Measurements from ENCODE around the gene TRAPPC10.

TRAPPC10 gene

GRCh38 chr21:44000360-44000759, 11.7 kb upstream of the TRAPPC10 start:
- H3K4me3 ChIP-seq (ENCODE audit: low read length), result no peak overlapping the region

GRCh38 chr21:44002511-44002910, 9.6 kb upstream of the TRAPPC10 start:
- H3K27ac ChIP-seq (ENCODE audit: low read depth, low read length), result no peak overlapping the region
- TF ChIP-seq EZH2phosphoT487 (IDR thresholded peaks at IDR 0.05; ENCODE audit: borderline replicate concordance, low read length) (no peak), CTCF (IDR thresholded peaks at IDR 0.05; ENCODE audit: low read depth, low read length, poor library complexity, severe bottlenecking) (no peak)
- no peak overlapping the region for H3K4me2 ChIP-seq (ENCODE audit: low read length)
- no peak overlapping the region for H3K4me3 ChIP-seq (ENCODE audit: low read length)
- H4K20me1 ChIP-seq (ENCODE audit: control insufficient read depth, insufficient read depth, low read depth, low read length), result no peaks in the 10 kb centered on the region
- no peaks in the 10 kb centered on the region for H3F3A ChIP-seq (ENCODE audit: control insufficient read depth, insufficient read depth)
- no peaks in the 10 kb centered on the region; the same call in 1 of the 2 replicates for H3K9me3 ChIP-seq (ENCODE audit: control insufficient read depth, insufficient read depth, low read length)
- H3K9me2 ChIP-seq (replicated peaks; ENCODE audit: control insufficient read depth, low read length), result no peaks in the 10 kb centered on the region
- no peaks in the 10 kb centered on the region for H3K36me3 ChIP-seq (ENCODE audit: control insufficient read depth, low read length)
- H3K4me1 ChIP-seq (ENCODE audit: control insufficient read depth, low read length), result peaks cover 2% of the 10 kb centered on the region; the same call in 1 of the 2 replicates
- H3K27me3 ChIP-seq (ENCODE audit: control insufficient read depth, low read length), result no peaks in the 10 kb centered on the region
- no peaks in the 10 kb centered on the region for H3K79me2 ChIP-seq (ENCODE audit: control insufficient read depth, low read length)

More at GRCh38 chr21:44000360-44000759, 11.7 kb upstream of the TRAPPC10 start:
- H3K79me2 ChIP-seq (ENCODE audit: control insufficient read depth, low read length), result no peaks in the 10 kb centered on the region
- no peaks in the 10 kb centered on the region for H3F3A ChIP-seq (ENCODE audit: control insufficient read depth, insufficient read depth)
- H3K9me2 ChIP-seq (replicated peaks; ENCODE audit: control insufficient read depth, low read length), result no peaks in the 10 kb centered on the region
- H4K20me1 ChIP-seq (ENCODE audit: control insufficient read depth, insufficient read depth, low read depth, low read length), result no peaks in the 10 kb centered on the region
- no peaks in the 10 kb centered on the region for H3K36me3 ChIP-seq (ENCODE audit: control insufficient read depth, low read length)
- TF ChIP-seq CTCF (IDR thresholded peaks at IDR 0.05; ENCODE audit: low read depth, low read length, poor library complexity, severe bottlenecking), result no peak
- H3K27me3 ChIP-seq (ENCODE audit: control insufficient read depth, low read length), result no peaks in the 10 kb centered on the region
- no peak overlapping the region for H3K4me2 ChIP-seq (ENCODE audit: low read length)
- H3K9me3 ChIP-seq (ENCODE audit: control insufficient read depth, insufficient read depth, low read length), result no peaks in the 10 kb centered on the region; the same call in 1 of the 2 replicates
- H3K27ac ChIP-seq (ENCODE audit: low read depth, low read length), result no peak overlapping the region
- peaks cover 2% of the 10 kb centered on the region; the same call in 1 of the 2 replicates for H3K4me1 ChIP-seq (ENCODE audit: control insufficient read depth, low read length)

GRCh38 chr21:44003307-44003966, 8.7 kb upstream of the TRAPPC10 start:
- no peak for TF ChIP-seq CTCF (IDR thresholded peaks at IDR 0.05; ENCODE audit: low read depth, low read length, poor library complexity, severe bottlenecking)
- TF ChIP-seq EZH2phosphoT487 (IDR thresholded peaks at IDR 0.05; ENCODE audit: borderline replicate concordance, low read length), result no peak
- H4K20me1 ChIP-seq (ENCODE audit: control insufficient read depth, insufficient read depth, low read depth, low read length), result no peaks in the 10 kb centered on the region

More at GRCh38 chr21:44003307-44003966, 8.7 kb upstream of the TRAPPC10 start:
- H3K36me3 ChIP-seq (ENCODE audit: control insufficient read depth, low read length), result no peaks in the 10 kb centered on the region
- no peak overlapping the region for H3K27ac ChIP-seq (ENCODE audit: low read depth, low read length)
- no peaks in the 10 kb centered on the region for H3K4me1 ChIP-seq (ENCODE audit: control insufficient read depth, low read length)
- no peaks in the 10 kb centered on the region for H3K9me3 ChIP-seq (ENCODE audit: control insufficient read depth, insufficient read depth, low read length)
- H3K27me3 ChIP-seq (ENCODE audit: control insufficient read depth, low read length), result no peaks in the 10 kb centered on the region
- H3K9me2 ChIP-seq (replicated peaks; ENCODE audit: control insufficient read depth, low read length), result no peaks in the 10 kb centered on the region
- no peaks in the 10 kb centered on the region for H3K79me2 ChIP-seq (ENCODE audit: control insufficient read depth, low read length)
- no peak overlapping the region for H3K4me3 ChIP-seq (ENCODE audit: low read length)
- no peak overlapping the region for H3K4me2 ChIP-seq (ENCODE audit: low read length)
- H3F3A ChIP-seq (ENCODE audit: control insufficient read depth, insufficient read depth), result no peaks in the 10 kb centered on the region
